Fibroblast of peridontal ligament (primary cell): ENCODE data around the gene LPA.
"Not testable (repeated sequence)": the region's sequence is repeated elsewhere in the genome, so short reads cannot be mapped to it uniquely, and the experiment has no call there.

Experiments used
- DNase-seq: peaks from one replicate; pipeline ENCODE4 v3.0.0-alpha.2; 2010; ENCODE audit errors: extremely low read depth

LPA gene

GRCh38 chr6:160664198-160664597 lies at the start of gene LPA:
LPA (minus strand) TSS chr6:160664275; CDS start chr6:160664214, 61 bp downstream.
- DNase-seq: not testable (repeated sequence)

- not testable (repeated sequence) for DNase-seq
These were observed 44.9 kb upstream of the LPA start for GRCh38 chr6:160708993-160709392.

- not testable (repeated sequence) for DNase-seq
These were observed 40.6 kb upstream of the LPA start for GRCh38 chr6:160704688-160705087.

- DNase-seq: not testable (repeated sequence)
These were observed 38.0 kb upstream of the LPA start, which contains the start of gene PLG for GRCh38 chr6:160701918-160702680. PLG (plus strand) TSS chr6:160702244; CDS start chr6:160702305, 61 bp downstream.

GRCh38 chr6:160697826-160698225 lies 33.8 kb upstream of the LPA start:
- no peak for DNase-seq

GRCh38 chr6:160696884-160697283 lies 32.8 kb upstream of the LPA start:
- not testable (repeated sequence) for DNase-seq

GRCh38 chr6:160695622-160696021 lies 31.5 kb upstream of the LPA start:
- not testable (repeated sequence) for DNase-seq

GRCh38 chr6:160695025-160695424 lies 30.9 kb upstream of the LPA start:
- peak; percentile 52 for DNase-seq

GRCh38 chr6:160692369-160692959 lies 28.4 kb upstream of the LPA start:
- no peak for DNase-seq

GRCh38 chr6:160691617-160692016 lies 27.5 kb upstream of the LPA start:
- DNase-seq: no peak

- DNase-seq: no peak
These were observed 26.4 kb upstream of the LPA start for GRCh38 chr6:160690458-160690857.

- DNase-seq: no peak
These were observed 21.8 kb upstream of the LPA start for GRCh38 chr6:160685762-160686450.

GRCh38 chr6:160685101-160685761 lies 21.2 kb upstream of the LPA start:
- not testable (repeated sequence) for DNase-seq

GRCh38 chr6:160679402-160679769 lies 15.3 kb upstream of the LPA start:
- DNase-seq: no peak

GRCh38 chr6:160678744-160679401 lies 14.8 kb upstream of the LPA start:
- no peak for DNase-seq

- DNase-seq: no peak
These were observed 14.2 kb upstream of the LPA start for GRCh38 chr6:160678230-160678629.

- not testable (repeated sequence) for DNase-seq
These were observed 12.3 kb upstream of the LPA start for GRCh38 chr6:160676418-160676817.

GRCh38 chr6:160668589-160668988 lies 4.5 kb upstream of the LPA start:
- DNase-seq: no peak

GRCh38 chr6:160667639-160668481 lies 3.8 kb upstream of the LPA start:
- DNase-seq: no peak

GRCh38 chr6:160662842-160663241 lies 1.2 kb downstream of the LPA start:
- DNase-seq: no peak

- no peak for DNase-seq
These were observed 1.6 kb downstream of the LPA start for GRCh38 chr6:160662429-160662828.
